Measurements from ENCODE around the gene SLC5A4. TPM values are rescaled to one million over a fixed set of nuclear protein-coding genes. Genes with fewer than 3 reads are reported as not detected.
A peak's percentile ranks its signal among the peaks of the same experiment; 100 is the strongest.

SLC5A4 gene
- total RNA-seq, 1 experiment from 2014 or later, result 0.22 TPM

DNA sequence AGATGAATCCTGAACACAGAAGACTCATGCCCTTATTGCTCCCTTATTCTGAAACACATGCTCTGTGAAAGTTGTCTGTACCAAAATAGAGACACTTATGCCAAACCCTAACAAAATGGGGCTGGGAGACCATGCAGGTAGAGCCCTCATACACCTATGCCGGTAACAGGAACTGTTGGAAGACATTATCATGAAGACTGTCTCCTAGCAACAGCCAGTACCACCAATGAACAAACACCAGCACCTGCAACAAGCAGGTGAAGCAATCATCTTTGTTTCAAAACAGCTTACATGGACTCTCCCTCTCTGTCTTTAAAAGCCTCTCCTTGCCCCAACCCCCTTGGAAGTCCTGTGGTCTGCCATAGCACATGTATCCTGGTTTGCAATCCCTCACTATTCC lies 17.2 kb downstream of the SLC5A4 start (continued):
- TF ChIP-seq FOXJ3 (CRISPR knock-in tag; IDR thresholded peaks at IDR 0.05; ENCODE audit: borderline replicate concordance), result no peak
- TF ChIP-seq, protein P1, sequence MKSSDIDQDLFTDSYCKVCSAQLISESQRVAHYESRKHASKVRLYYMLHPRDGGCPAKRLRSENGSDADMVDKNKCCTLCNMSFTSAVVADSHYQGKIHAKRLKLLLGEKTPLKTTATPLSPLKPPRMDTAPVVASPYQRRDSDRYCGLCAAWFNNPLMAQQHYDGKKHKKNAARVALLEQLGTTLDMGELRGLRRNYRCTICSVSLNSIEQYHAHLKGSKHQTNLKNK (CRISPR knock-in tag; IDR thresholded peaks at IDR 0.05), result no peak

DNA sequence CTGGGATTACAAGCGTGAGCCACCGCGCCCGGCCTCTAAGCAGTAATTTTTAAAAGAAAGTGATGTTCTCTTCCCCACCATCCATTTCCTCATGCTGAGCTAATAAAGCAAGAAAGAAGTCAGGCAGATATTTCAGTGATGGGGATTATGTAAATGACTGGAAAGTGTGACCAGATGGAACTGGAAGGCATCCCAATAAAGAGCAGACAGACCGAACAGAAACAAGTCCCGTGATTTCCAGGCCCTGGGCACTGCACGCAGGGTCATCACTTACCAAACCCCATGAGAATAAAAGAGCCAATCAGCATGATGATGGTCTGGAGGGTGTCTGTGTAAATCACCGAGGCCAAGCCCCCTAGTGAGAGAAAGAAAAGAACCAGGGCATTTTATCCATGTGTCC lies 18.2 kb downstream of the SLC5A4 start:
- Mint-ChIP-seq H3K4me1 (peaks cover 9% of the 10 kb centered on the region), H3K36me3 (no peaks in the 10 kb centered on the region; the same call in 1 of the 2 replicates), H3K27me3 (ENCODE audit: low read depth) (peaks cover 3% of the 10 kb centered on the region; the same call in 1 of the 2 replicates), H3K4me3 (no peak overlapping the region), H3K9me3 (no peaks in the 10 kb centered on the region), H3K27ac (no peak overlapping the region)
- TF ChIP-seq, protein P2, sequence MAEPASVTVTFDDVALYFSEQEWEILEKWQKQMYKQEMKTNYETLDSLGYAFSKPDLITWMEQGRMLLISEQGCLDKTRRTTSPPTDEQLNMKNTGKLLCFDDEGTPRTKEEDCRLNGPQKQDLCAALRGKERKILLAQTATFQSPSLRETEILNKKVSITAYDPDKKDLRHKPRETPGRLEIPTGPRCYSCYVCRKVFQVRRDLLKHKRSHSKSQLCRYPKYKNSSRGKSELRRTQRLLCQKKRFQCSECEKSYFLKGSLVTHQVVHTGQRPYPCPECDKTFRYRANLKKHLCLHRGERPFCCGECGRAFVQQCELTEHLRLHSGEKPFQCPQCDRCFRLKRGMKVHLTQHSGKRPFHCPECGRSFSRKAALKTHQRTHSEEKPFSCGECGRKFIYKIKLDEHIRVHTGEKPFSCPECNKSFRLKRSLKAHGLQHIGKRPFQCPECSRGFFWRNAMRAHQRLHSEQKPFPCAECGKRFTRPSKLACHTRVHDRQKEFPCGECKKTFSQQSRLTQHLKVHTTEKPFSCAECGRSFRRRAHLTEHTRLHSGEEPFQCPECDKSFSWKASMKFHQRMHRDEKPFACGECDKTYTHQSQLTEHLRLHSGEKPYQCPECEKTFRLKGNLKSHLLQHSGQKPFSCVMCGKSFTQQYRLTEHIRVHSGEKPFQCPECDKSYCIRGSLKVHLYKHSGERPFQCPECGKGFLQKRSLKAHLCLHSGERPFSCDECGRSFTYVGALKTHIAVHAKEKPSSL (CRISPR knock-in tag; conservative IDR thresholded peaks at IDR 0.05), result no peak
- TF ChIP-seq PRRX2 (CRISPR knock-in tag; IDR thresholded peaks at IDR 0.05), result no peak
- TF ChIP-seq JUN (CRISPR knock-in tag; IDR thresholded peaks at IDR 0.05), result no peak
- TF ChIP-seq, protein P1 (CRISPR knock-in tag; IDR thresholded peaks at IDR 0.05), result no peak
- TF ChIP-seq, protein P3, sequence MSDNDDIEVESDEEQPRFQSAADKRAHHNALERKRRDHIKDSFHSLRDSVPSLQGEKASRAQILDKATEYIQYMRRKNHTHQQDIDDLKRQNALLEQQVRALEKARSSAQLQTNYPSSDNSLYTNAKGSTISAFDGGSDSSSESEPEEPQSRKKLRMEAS (CRISPR knock-in tag; IDR thresholded peaks at IDR 0.05), result no peak
- no peak for TF ChIP-seq NR1H2 (CRISPR knock-in tag; IDR thresholded peaks at IDR 0.05)
- no peak for TF ChIP-seq RORB (CRISPR knock-in tag; IDR thresholded peaks at IDR 0.05)
- no peak for TF ChIP-seq ARID4B (CRISPR knock-in tag; IDR thresholded peaks at IDR 0.05; ENCODE audit: borderline replicate concordance)
- TF ChIP-seq, protein P4, sequence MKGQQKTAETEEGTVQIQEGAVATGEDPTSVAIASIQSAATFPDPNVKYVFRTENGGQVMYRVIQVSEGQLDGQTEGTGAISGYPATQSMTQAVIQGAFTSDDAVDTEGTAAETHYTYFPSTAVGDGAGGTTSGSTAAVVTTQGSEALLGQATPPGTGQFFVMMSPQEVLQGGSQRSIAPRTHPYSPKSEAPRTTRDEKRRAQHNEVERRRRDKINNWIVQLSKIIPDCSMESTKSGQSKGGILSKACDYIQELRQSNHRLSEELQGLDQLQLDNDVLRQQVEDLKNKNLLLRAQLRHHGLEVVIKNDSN (CRISPR knock-in tag; IDR thresholded peaks at IDR 0.05), result no peak
- no peak for TF ChIP-seq ESRRA (CRISPR knock-in tag; IDR thresholded peaks at IDR 0.05; ENCODE audit: borderline replicate concordance)
- TF ChIP-seq, protein P5, sequence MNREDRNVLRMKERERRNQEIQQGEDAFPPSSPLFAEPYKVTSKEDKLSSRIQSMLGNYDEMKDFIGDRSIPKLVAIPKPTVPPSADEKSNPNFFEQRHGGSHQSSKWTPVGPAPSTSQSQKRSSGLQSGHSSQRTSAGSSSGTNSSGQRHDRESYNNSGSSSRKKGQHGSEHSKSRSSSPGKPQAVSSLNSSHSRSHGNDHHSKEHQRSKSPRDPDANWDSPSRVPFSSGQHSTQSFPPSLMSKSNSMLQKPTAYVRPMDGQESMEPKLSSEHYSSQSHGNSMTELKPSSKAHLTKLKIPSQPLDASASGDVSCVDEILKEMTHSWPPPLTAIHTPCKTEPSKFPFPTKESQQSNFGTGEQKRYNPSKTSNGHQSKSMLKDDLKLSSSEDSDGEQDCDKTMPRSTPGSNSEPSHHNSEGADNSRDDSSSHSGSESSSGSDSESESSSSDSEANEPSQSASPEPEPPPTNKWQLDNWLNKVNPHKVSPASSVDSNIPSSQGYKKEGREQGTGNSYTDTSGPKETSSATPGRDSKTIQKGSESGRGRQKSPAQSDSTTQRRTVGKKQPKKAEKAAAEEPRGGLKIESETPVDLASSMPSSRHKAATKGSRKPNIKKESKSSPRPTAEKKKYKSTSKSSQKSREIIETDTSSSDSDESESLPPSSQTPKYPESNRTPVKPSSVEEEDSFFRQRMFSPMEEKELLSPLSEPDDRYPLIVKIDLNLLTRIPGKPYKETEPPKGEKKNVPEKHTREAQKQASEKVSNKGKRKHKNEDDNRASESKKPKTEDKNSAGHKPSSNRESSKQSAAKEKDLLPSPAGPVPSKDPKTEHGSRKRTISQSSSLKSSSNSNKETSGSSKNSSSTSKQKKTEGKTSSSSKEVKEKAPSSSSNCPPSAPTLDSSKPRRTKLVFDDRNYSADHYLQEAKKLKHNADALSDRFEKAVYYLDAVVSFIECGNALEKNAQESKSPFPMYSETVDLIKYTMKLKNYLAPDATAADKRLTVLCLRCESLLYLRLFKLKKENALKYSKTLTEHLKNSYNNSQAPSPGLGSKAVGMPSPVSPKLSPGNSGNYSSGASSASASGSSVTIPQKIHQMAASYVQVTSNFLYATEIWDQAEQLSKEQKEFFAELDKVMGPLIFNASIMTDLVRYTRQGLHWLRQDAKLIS (CRISPR knock-in tag; IDR thresholded peaks at IDR 0.05; ENCODE audit: borderline replicate concordance), result no peak
- TF ChIP-seq, protein P6, sequence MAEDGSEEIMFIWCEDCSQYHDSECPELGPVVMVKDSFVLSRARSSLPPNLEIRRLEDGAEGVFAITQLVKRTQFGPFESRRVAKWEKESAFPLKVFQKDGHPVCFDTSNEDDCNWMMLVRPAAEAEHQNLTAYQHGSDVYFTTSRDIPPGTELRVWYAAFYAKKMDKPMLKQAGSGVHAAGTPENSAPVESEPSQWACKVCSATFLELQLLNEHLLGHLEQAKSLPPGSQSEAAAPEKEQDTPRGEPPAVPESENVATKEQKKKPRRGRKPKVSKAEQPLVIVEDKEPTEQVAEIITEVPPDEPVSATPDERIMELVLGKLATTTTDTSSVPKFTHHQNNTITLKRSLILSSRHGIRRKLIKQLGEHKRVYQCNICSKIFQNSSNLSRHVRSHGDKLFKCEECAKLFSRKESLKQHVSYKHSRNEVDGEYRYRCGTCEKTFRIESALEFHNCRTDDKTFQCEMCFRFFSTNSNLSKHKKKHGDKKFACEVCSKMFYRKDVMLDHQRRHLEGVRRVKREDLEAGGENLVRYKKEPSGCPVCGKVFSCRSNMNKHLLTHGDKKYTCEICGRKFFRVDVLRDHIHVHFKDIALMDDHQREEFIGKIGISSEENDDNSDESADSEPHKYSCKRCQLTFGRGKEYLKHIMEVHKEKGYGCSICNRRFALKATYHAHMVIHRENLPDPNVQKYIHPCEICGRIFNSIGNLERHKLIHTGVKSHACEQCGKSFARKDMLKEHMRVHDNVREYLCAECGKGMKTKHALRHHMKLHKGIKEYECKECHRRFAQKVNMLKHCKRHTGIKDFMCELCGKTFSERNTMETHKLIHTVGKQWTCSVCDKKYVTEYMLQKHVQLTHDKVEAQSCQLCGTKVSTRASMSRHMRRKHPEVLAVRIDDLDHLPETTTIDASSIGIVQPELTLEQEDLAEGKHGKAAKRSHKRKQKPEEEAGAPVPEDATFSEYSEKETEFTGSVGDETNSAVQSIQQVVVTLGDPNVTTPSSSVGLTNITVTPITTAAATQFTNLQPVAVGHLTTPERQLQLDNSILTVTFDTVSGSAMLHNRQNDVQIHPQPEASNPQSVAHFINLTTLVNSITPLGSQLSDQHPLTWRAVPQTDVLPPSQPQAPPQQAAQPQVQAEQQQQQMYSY (CRISPR knock-in tag; IDR thresholded peaks at IDR 0.05), result no peak
- TF ChIP-seq NFYB (CRISPR knock-in tag; conservative IDR thresholded peaks at IDR 0.05; ENCODE audit: low read depth), result no peak
- TF ChIP-seq FOXP1 (CRISPR knock-in tag; IDR thresholded peaks at IDR 0.05; ENCODE audit: borderline replicate concordance), result no peak
- no peak for TF ChIP-seq IRF2 (CRISPR knock-in tag; IDR thresholded peaks at IDR 0.05; ENCODE audit: borderline replicate concordance, low read depth)
- TF ChIP-seq ZNF423 (CRISPR knock-in tag; IDR thresholded peaks at IDR 0.05), result no peak
- TF ChIP-seq TEAD1 (CRISPR knock-in tag; IDR thresholded peaks at IDR 0.05), result no peak
- TF ChIP-seq EMX1 (CRISPR knock-in tag; IDR thresholded peaks at IDR 0.05), result no peak
- no peak for TF ChIP-seq ZNF416 (CRISPR knock-in tag; IDR thresholded peaks at IDR 0.05)
- ChIA-PET POLR2A (no interaction called here), CTCF (no interaction called here)
- ATAC-seq (peak; percentile 26; the same call in 1 of the 2 replicates), DNase-seq (ENCODE audit: low spot score) (no peak)

Data from WTC11 (cell line).